ENCODE measurements around the gene MED9. TPM values are rescaled to one million over a fixed set of nuclear protein-coding genes. Genes with fewer than 3 reads are reported as not detected.

Gene MED9
- total RNA-seq, 1 experiment from 2014 or later: 20.4 TPM

DNA sequence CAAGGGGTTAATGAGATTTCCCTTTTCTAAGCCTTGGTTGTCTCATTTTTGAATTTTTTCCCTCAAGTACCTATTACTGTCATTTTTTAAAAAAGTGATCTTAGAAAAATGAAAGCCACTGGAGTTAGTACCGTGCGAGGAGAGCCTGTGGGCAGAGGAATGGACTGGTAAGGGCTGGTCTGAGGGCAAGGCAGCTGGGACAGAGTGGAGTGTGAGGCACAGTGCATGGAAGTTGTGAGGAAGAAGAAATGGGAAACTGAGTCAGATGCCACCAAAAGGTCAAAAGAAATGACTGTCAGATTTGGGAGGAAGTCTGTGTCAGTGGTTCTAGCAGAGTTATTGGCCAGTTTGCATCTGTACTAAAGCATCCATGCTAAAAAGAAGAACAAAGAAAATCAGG lies 11.2 kb downstream of the MED9 start:
- CTCF ChIA-PET: no interaction called here
- intact Hi-C loops (cut with micrococcal nuclease; ENCODE audit: unreplicated experiment): no loop called here
- H3K4me3 ChIP-seq (ENCODE audit: low read depth, low read length, poor library complexity, severe bottlenecking): no peak overlapping the region
- no TSS peak for BruUV-seq (replicated peaks)
- no peaks in the 10 kb centered on the region for H3K27me3 ChIP-seq (replicated peaks; ENCODE audit: insufficient read depth, low read depth, low read length, poor library complexity)
- peaks cover 24% of the 10 kb centered on the region for H3K36me3 ChIP-seq (ENCODE audit: insufficient read depth, low read length, poor library complexity, severe bottlenecking)
- H3K27ac ChIP-seq (ENCODE audit: low read depth, low read length, poor library complexity, severe bottlenecking): no peak overlapping the region
- DNase-seq (ENCODE audit: low spot score): no peak
- no peaks in the 10 kb centered on the region for H3K9me3 ChIP-seq (ENCODE audit: low read depth, low read length, poor library complexity, severe bottlenecking)
- H3K4me1 ChIP-seq (ENCODE audit: insufficient read depth, low read length, poor library complexity, severe bottlenecking): peaks cover 1% of the 10 kb centered on the region
- POLR2A ChIA-PET (ENCODE audit: low non-redundant PET): no interaction called here
- TF ChIP-seq, protein P1, sequence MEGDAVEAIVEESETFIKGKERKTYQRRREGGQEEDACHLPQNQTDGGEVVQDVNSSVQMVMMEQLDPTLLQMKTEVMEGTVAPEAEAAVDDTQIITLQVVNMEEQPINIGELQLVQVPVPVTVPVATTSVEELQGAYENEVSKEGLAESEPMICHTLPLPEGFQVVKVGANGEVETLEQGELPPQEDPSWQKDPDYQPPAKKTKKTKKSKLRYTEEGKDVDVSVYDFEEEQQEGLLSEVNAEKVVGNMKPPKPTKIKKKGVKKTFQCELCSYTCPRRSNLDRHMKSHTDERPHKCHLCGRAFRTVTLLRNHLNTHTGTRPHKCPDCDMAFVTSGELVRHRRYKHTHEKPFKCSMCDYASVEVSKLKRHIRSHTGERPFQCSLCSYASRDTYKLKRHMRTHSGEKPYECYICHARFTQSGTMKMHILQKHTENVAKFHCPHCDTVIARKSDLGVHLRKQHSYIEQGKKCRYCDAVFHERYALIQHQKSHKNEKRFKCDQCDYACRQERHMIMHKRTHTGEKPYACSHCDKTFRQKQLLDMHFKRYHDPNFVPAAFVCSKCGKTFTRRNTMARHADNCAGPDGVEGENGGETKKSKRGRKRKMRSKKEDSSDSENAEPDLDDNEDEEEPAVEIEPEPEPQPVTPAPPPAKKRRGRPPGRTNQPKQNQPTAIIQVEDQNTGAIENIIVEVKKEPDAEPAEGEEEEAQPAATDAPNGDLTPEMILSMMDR (conservative IDR thresholded peaks at IDR 0.05; ENCODE audit: low read depth, low read length): no peak
- TF ChIP-seq EZH2 (IDR thresholded peaks at IDR 0.05; ENCODE audit: borderline replicate concordance, low read depth, low read length, poor library complexity, severe bottlenecking): no peak

DNA sequence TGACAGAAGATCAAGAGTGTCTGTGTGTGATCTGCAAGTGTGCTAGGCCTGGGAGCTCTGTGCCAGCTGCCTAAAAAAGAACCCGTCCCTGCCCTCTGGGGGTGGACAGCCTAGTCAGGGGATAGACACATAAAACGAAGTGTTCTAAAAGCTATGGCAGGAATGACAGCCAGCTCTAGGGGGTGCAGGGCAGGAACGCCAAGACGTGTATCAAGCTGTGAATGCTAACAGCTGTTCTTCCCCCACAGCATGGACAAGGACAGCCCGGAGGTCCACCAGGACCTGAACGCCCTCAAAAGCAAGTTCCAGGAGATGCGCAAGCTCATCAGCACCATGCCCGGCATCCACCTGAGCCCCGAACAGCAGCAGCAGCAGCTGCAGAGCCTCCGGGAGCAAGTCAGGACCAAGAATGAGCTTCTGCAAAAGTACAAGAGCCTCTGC lies 14.3 kb downstream of the MED9 start:
- Histone ChIP-seq H3K4me1 (ENCODE audit: insufficient read depth, low read length, poor library complexity, severe bottlenecking) (peaks cover 31% of the 10 kb centered on the region), H3K27ac (ENCODE audit: low read depth, low read length, poor library complexity, severe bottlenecking) (no peak overlapping the region), H3K27me3 (replicated peaks; ENCODE audit: insufficient read depth, low read depth, low read length, poor library complexity) (peaks cover 13% of the 10 kb centered on the region), H3K36me3 (ENCODE audit: insufficient read depth, low read length, poor library complexity, severe bottlenecking) (peaks cover 17% of the 10 kb centered on the region), H3K4me3 (ENCODE audit: low read depth, low read length, poor library complexity, severe bottlenecking) (no peak overlapping the region), H3K9me3 (ENCODE audit: low read depth, low read length, poor library complexity, severe bottlenecking) (no peaks in the 10 kb centered on the region)
- TF ChIP-seq EZH2 (IDR thresholded peaks at IDR 0.05; ENCODE audit: borderline replicate concordance, low read depth, low read length, poor library complexity, severe bottlenecking): no peak
- TF ChIP-seq, protein P1 (conservative IDR thresholded peaks at IDR 0.05; ENCODE audit: low read depth, low read length): no peak
- no peak for DNase-seq (ENCODE audit: low spot score)
- CTCF ChIA-PET: no interaction called here
- BruUV-seq (replicated peaks): no TSS peak
- intact Hi-C loops (cut with micrococcal nuclease; ENCODE audit: unreplicated experiment): loop anchor here (10.0 kb wide), 1 partner anchor 544 kb away; the partner anchor contains the start of genes ATPAF2 and GID4
- POLR2A ChIA-PET (ENCODE audit: low non-redundant PET): interaction anchor here (0.6 kb wide), 1 partner anchor 532 kb away, joined by 5 read pairs; no protein-coding TSS in a partner anchor

DNA sequence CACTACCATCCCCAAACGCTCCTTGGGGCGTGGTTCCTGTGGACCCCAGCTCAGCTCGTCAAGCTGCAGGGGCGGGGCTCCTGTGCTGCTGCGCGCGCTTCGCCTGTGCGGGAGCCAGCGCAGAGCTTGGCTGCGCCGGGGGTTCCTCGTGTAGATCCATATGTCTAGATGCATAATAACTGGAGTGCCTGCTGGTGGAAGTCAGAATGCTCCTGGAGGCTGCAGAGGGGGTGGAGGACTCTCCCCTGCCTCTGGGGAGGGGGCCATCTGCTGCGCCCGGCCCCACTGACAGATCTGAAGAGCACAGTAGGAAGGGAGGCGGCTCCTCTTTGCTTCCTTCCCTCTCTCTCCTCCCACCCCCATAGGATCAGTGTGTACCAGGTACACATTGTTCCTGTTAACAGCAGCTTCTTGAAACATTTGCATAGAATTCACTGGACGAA lies 14.8 kb downstream of the MED9 start:
- POLR2A ChIA-PET (ENCODE audit: low non-redundant PET): no interaction called here
- Histone ChIP-seq H3K9me3 (ENCODE audit: low read depth, low read length, poor library complexity, severe bottlenecking) (no peaks in the 10 kb centered on the region), H3K36me3 (ENCODE audit: insufficient read depth, low read length, poor library complexity, severe bottlenecking) (peaks cover 17% of the 10 kb centered on the region), H3K27ac (ENCODE audit: low read depth, low read length, poor library complexity, severe bottlenecking) (no peak overlapping the region), H3K27me3 (replicated peaks; ENCODE audit: insufficient read depth, low read depth, low read length, poor library complexity) (peaks cover 13% of the 10 kb centered on the region), H3K4me3 (ENCODE audit: low read depth, low read length, poor library complexity, severe bottlenecking) (no peak overlapping the region), H3K4me1 (ENCODE audit: insufficient read depth, low read length, poor library complexity, severe bottlenecking) (peaks cover 32% of the 10 kb centered on the region)
- CTCF ChIA-PET: no interaction called here
- intact Hi-C loops (cut with micrococcal nuclease; ENCODE audit: unreplicated experiment): loop anchor here (10.0 kb wide), 1 partner anchor 543 kb away; the partner anchor contains the start of genes ATPAF2 and GID4
- TF ChIP-seq EZH2 (IDR thresholded peaks at IDR 0.05; ENCODE audit: borderline replicate concordance, low read depth, low read length, poor library complexity, severe bottlenecking): no peak
- TF ChIP-seq, protein P1 (conservative IDR thresholded peaks at IDR 0.05; ENCODE audit: low read depth, low read length): no peak
- DNase-seq (ENCODE audit: low spot score): no peak
- BruUV-seq (replicated peaks): no TSS peak
